ENCODE measurements around the gene GALNS. TPM values are rescaled to one million over a fixed set of nuclear protein-coding genes. Genes with fewer than 3 reads are reported as not detected.
A peak's percentile ranks its signal among the peaks of the same experiment; 100 is the strongest.

The GALNS gene
- total and polyA plus RNA-seq, 2 of the 13 experiments (the other 11 are each of a cell fraction or from before 2014, with no cell fraction given) = 9.2 to 9.8 TPM

DNA sequence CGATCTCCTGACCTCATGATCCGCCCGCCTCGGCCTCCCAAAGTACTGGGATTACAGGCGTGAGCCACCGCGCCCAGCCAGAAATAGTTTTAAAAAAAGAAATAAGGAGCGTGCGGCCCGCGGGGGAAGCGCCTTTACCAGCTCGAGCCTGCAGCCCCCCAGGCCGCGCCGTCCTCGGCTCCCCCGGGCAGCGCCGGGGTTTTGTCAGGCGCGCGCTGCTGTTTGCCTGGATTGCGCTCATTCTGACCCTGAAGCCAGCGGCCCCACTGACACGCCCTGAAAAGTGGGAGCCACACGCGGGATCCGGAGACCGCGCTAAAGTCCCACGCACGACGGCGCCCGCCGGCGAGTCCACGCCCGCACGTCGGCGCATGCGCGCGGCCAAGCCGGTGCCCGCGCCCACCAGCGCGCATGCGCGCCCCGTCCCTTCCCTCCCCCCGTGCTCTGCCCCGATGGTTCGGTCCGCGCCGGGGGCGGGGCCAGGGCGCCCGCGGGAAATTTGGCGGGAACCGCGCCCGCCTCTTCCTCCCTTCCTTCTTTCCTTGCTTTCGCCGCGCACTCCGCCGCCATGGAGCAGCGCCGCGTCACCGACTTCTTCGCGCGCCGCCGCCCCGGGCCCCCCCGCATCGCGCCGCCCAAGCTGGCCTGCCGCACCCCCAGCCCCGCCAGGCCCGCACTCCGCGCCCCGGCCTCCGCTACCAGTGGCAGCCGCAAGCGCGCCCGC lies 53.3 kb downstream of the GALNS start, which contains the start of gene CDT1 (continued):
- no peak; the same call in 1 of the 2 replicates for TF ChIP-seq ZBTB38 (CRISPR knock-in tag; IDR thresholded peaks at IDR 0.05)
- no peak for TF ChIP-seq PTBP1 (IDR thresholded peaks at IDR 0.05; ENCODE audit: low read depth, low read length, poor library complexity, severe bottlenecking)
- TF ChIP-seq ZNF234 (CRISPR knock-in tag; conservative IDR thresholded peaks at IDR 0.05) = peak; percentile 95; the same call in 1 of the 2 replicates
- no peak for TF ChIP-seq MTF2 (CRISPR knock-in tag; IDR thresholded peaks at IDR 0.05; ENCODE audit: borderline replicate concordance)
- TF ChIP-seq ZNF335 (CRISPR knock-in tag; IDR thresholded peaks at IDR 0.05) = no peak
- no peak for TF ChIP-seq POLR2AphosphoS2 (IDR thresholded peaks at IDR 0.05; ENCODE audit: low read depth, low read length)
- TF ChIP-seq ZNF552 (CRISPR knock-in tag; IDR thresholded peaks at IDR 0.05; ENCODE audit: borderline replicate concordance) = 0 out of 2 replicates have a peak, but pooled peaks have one; percentile 21
- TF ChIP-seq, protein P1, sequence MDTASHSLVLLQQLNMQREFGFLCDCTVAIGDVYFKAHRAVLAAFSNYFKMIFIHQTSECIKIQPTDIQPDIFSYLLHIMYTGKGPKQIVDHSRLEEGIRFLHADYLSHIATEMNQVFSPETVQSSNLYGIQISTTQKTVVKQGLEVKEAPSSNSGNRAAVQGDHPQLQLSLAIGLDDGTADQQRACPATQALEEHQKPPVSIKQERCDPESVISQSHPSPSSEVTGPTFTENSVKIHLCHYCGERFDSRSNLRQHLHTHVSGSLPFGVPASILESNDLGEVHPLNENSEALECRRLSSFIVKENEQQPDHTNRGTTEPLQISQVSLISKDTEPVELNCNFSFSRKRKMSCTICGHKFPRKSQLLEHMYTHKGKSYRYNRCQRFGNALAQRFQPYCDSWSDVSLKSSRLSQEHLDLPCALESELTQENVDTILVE (CRISPR knock-in tag; IDR thresholded peaks at IDR 0.05) = 0 out of 2 replicates have a peak, but pooled peaks have one; percentile 25
- no peak for TF ChIP-seq HNRNPL (IDR thresholded peaks at IDR 0.05; ENCODE audit: low read depth, low read length)
- no peak for TF ChIP-seq ZNF101 (CRISPR knock-in tag; IDR thresholded peaks at IDR 0.05; ENCODE audit: borderline replicate concordance, low read depth)
- TF ChIP-seq ZSCAN21 (CRISPR knock-in tag; IDR thresholded peaks at IDR 0.05; ENCODE audit: borderline replicate concordance) = peak; percentile 70; the same call in 1 of the 2 replicates
- TF ChIP-seq TEAD3 (CRISPR knock-in tag; optimal IDR thresholded peaks at IDR 0.05; ENCODE audit: borderline replicate concordance) = no peak
- TF ChIP-seq AHR (CRISPR knock-in tag; IDR thresholded peaks at IDR 0.05) = 0 out of 2 replicates have a peak, but pooled peaks have one; percentile 40
- TF ChIP-seq ZNF10 (CRISPR knock-in tag; IDR thresholded peaks at IDR 0.05; ENCODE audit: borderline replicate concordance, low read depth) = no peak
- no peak for TF ChIP-seq SMARCE1 (IDR thresholded peaks at IDR 0.05; ENCODE audit: borderline replicate concordance)
- no peak for TF ChIP-seq ZFP36L2 (CRISPR knock-in tag; IDR thresholded peaks at IDR 0.05)
- TF ChIP-seq ZNF547 (CRISPR knock-in tag; IDR thresholded peaks at IDR 0.05) = peak; percentile 70
- peak; percentile 45; the same call in 1 of the 2 replicates for TF ChIP-seq NR2C2 (CRISPR knock-in tag; IDR thresholded peaks at IDR 0.05; ENCODE audit: borderline replicate concordance)
- no peak; the same call in 1 of the 2 replicates for TF ChIP-seq CHD4 (IDR thresholded peaks at IDR 0.05; ENCODE audit: borderline replicate concordance, low read length)
- TF ChIP-seq ZNF777 (CRISPR knock-in tag; IDR thresholded peaks at IDR 0.05) = peak; percentile 92
- TF ChIP-seq, protein P2, sequence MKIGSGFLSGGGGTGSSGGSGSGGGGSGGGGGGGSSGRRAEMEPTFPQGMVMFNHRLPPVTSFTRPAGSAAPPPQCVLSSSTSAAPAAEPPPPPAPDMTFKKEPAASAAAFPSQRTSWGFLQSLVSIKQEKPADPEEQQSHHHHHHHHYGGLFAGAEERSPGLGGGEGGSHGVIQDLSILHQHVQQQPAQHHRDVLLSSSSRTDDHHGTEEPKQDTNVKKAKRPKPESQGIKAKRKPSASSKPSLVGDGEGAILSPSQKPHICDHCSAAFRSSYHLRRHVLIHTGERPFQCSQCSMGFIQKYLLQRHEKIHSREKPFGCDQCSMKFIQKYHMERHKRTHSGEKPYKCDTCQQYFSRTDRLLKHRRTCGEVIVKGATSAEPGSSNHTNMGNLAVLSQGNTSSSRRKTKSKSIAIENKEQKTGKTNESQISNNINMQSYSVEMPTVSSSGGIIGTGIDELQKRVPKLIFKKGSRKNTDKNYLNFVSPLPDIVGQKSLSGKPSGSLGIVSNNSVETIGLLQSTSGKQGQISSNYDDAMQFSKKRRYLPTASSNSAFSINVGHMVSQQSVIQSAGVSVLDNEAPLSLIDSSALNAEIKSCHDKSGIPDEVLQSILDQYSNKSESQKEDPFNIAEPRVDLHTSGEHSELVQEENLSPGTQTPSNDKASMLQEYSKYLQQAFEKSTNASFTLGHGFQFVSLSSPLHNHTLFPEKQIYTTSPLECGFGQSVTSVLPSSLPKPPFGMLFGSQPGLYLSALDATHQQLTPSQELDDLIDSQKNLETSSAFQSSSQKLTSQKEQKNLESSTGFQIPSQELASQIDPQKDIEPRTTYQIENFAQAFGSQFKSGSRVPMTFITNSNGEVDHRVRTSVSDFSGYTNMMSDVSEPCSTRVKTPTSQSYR (CRISPR knock-in tag; IDR thresholded peaks at IDR 0.05; ENCODE audit: borderline replicate concordance) = no peak
- TF ChIP-seq, protein P3, sequence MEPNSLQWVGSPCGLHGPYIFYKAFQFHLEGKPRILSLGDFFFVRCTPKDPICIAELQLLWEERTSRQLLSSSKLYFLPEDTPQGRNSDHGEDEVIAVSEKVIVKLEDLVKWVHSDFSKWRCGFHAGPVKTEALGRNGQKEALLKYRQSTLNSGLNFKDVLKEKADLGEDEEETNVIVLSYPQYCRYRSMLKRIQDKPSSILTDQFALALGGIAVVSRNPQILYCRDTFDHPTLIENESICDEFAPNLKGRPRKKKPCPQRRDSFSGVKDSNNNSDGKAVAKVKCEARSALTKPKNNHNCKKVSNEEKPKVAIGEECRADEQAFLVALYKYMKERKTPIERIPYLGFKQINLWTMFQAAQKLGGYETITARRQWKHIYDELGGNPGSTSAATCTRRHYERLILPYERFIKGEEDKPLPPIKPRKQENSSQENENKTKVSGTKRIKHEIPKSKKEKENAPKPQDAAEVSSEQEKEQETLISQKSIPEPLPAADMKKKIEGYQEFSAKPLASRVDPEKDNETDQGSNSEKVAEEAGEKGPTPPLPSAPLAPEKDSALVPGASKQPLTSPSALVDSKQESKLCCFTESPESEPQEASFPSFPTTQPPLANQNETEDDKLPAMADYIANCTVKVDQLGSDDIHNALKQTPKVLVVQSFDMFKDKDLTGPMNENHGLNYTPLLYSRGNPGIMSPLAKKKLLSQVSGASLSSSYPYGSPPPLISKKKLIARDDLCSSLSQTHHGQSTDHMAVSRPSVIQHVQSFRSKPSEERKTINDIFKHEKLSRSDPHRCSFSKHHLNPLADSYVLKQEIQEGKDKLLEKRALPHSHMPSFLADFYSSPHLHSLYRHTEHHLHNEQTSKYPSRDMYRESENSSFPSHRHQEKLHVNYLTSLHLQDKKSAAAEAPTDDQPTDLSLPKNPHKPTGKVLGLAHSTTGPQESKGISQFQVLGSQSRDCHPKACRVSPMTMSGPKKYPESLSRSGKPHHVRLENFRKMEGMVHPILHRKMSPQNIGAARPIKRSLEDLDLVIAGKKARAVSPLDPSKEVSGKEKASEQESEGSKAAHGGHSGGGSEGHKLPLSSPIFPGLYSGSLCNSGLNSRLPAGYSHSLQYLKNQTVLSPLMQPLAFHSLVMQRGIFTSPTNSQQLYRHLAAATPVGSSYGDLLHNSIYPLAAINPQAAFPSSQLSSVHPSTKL (CRISPR knock-in tag; IDR thresholded peaks at IDR 0.05) = peak; percentile 8; the same call in 1 of the 2 replicates
- TF ChIP-seq ZNF761 (CRISPR knock-in tag; conservative IDR thresholded peaks at IDR 0.05) = peak; percentile 71; the same call in 1 of the 2 replicates
